ENCODE measurements around the gene CACYBP. TPM values are rescaled to one million over a fixed set of nuclear protein-coding genes. Genes with fewer than 3 reads are reported as not detected.

Gene CACYBP
- total and polyA plus RNA-seq, 2 of the 13 experiments (the other 11 are each of a cell fraction or from before 2014, with no cell fraction given): 18.4 to 183 TPM

DNA sequence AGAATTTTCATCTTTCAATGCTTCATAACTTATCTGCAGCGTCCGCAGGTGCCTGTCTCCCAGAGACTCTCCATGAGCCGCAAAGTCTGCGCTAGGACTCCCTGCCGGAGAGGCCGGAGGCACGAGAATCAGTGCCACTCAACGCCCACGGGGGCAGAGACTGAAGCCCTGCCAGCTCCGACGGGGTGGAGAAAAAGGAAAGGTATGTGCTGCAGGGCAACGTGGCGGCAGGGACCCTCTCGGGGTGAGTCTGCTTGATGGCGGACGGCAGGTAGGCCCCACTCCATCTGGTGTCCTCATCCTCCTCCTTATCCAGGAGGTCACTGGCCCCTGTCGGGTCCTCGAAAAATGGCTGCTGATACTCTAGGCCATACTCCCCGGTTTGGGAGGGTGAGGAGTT lies 45.4 kb downstream of the CACYBP start:
- Histone ChIP-seq H3K27ac (ENCODE audit: extremely low read length, insufficient read depth, low read length) (no peak overlapping the region), H3K4me1 (ENCODE audit: insufficient read depth, low read length) (peaks cover 13% of the 10 kb centered on the region), H3K79me2 (ENCODE audit: insufficient read depth, low read length) (no peaks in the 10 kb centered on the region), H3K27me3 (ENCODE audit: control insufficient read depth in 1 of 2, insufficient read depth in 2 of 2, low read length in 2 of 2) (no peaks in the 10 kb centered on the region), H3K9ac (ENCODE audit: insufficient read depth, low read depth, low read length) (no peak overlapping the region), H3K4me2 (ENCODE audit: low read depth, low read length) (no peak overlapping the region), H4K20me1 (ENCODE audit: insufficient read depth, low read length) (no peaks in the 10 kb centered on the region), H3K4me3 (replicated peaks in 1 of 3; ENCODE audit: insufficient read depth in 1 of 3, low read depth in 2 of 3, low read length in 3 of 3) (no peak overlapping the region), H2AFZ (ENCODE audit: low read length) (no peak overlapping the region), H3K9me3 (ENCODE audit: low read length) (no peaks in the 10 kb centered on the region), H3K36me3 (replicated peaks in 1 of 2; ENCODE audit: control insufficient read depth in 1 of 2, insufficient read depth in 2 of 2, low read length in 2 of 2) (no peaks in the 10 kb centered on the region)
- no peak for FAIRE-seq
- 64% methylated on average over 18 of the region's 19 CpGs for WGBS (ENCODE audit: low lambda C conversion rate)
- no TSS peak for BruUV-seq (replicated peaks)
- POLR2A ChIA-PET: no interaction called here
- in situ Hi-C loops (cut with HindIII; ENCODE audit: extremely low pct_ligation_motif_present, low pct_unique_long_range_greater_than_20kb): no loop called here
- intact Hi-C loops (cut with micrococcal nuclease; ENCODE audit: unreplicated experiment): loop anchor here (5.0 kb wide), 1 partner anchor 267 kb away; no protein-coding TSS in a partner anchor
- TF ChIP-seq MTF2 (CRISPR knock-in tag; IDR thresholded peaks at IDR 0.05; ENCODE audit: borderline replicate concordance): no peak
- TF ChIP-seq, protein P1, sequence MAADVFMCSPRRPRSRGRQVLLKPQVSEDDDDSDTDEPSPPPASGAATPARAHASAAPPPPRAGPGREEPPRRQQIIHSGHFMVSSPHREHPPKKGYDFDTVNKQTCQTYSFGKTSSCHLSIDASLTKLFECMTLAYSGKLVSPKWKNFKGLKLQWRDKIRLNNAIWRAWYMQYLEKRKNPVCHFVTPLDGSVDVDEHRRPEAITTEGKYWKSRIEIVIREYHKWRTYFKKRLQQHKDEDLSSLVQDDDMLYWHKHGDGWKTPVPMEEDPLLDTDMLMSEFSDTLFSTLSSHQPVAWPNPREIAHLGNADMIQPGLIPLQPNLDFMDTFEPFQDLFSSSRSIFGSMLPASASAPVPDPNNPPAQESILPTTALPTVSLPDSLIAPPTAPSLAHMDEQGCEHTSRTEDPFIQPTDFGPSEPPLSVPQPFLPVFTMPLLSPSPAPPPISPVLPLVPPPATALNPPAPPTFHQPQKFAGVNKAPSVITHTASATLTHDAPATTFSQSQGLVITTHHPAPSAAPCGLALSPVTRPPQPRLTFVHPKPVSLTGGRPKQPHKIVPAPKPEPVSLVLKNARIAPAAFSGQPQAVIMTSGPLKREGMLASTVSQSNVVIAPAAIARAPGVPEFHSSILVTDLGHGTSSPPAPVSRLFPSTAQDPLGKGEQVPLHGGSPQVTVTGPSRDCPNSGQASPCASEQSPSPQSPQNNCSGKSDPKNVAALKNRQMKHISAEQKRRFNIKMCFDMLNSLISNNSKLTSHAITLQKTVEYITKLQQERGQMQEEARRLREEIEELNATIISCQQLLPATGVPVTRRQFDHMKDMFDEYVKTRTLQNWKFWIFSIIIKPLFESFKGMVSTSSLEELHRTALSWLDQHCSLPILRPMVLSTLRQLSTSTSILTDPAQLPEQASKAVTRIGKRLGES (CRISPR knock-in tag; IDR thresholded peaks at IDR 0.05; ENCODE audit: borderline replicate concordance): no peak
- TF ChIP-seq ZFYVE20 (CRISPR knock-in tag; IDR thresholded peaks at IDR 0.05; ENCODE audit: borderline replicate concordance, low read depth): no peak
- no peak for TF ChIP-seq NCOA1 (CRISPR knock-in tag; IDR thresholded peaks at IDR 0.05)
- TF ChIP-seq, protein P2, sequence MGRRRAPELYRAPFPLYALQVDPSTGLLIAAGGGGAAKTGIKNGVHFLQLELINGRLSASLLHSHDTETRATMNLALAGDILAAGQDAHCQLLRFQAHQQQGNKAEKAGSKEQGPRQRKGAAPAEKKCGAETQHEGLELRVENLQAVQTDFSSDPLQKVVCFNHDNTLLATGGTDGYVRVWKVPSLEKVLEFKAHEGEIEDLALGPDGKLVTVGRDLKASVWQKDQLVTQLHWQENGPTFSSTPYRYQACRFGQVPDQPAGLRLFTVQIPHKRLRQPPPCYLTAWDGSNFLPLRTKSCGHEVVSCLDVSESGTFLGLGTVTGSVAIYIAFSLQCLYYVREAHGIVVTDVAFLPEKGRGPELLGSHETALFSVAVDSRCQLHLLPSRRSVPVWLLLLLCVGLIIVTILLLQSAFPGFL (CRISPR knock-in tag; IDR thresholded peaks at IDR 0.05): no peak
- TF ChIP-seq ISL2 (CRISPR knock-in tag; IDR thresholded peaks at IDR 0.05): no peak
- TF ChIP-seq TEAD3 (CRISPR knock-in tag; optimal IDR thresholded peaks at IDR 0.05; ENCODE audit: borderline replicate concordance): no peak
- no peak for TF ChIP-seq ZNF337 (CRISPR knock-in tag; IDR thresholded peaks at IDR 0.05; ENCODE audit: borderline replicate concordance, low read depth)
- no peak for TF ChIP-seq JUNB (CRISPR knock-in tag; IDR thresholded peaks at IDR 0.05; ENCODE audit: borderline replicate concordance)
- TF ChIP-seq NFE2L1 (CRISPR knock-in tag; IDR thresholded peaks at IDR 0.05; ENCODE audit: borderline replicate concordance): no peak
- TF ChIP-seq ZFP37 (CRISPR knock-in tag; IDR thresholded peaks at IDR 0.05; ENCODE audit: borderline replicate concordance): no peak
- TF ChIP-seq, protein P3, sequence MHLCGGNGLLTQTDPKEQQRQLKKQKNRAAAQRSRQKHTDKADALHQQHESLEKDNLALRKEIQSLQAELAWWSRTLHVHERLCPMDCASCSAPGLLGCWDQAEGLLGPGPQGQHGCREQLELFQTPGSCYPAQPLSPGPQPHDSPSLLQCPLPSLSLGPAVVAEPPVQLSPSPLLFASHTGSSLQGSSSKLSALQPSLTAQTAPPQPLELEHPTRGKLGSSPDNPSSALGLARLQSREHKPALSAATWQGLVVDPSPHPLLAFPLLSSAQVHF (CRISPR knock-in tag; IDR thresholded peaks at IDR 0.05): no peak
- no peak for TF ChIP-seq LCORL (IDR thresholded peaks at IDR 0.05)
- no peak for TF ChIP-seq LCORL (CRISPR knock-in tag; IDR thresholded peaks at IDR 0.05)
- no peak for TF ChIP-seq NR2F1 (CRISPR knock-in tag; IDR thresholded peaks at IDR 0.05)
- DNase-seq (ENCODE audit: low spot score): no peak
- ATAC-seq: no peak
- CTCF ChIA-PET (ENCODE audit: low intra/inter-chr PET ratio, low total read pairs): no interaction called here

Data from HepG2 (cell line).